Measurements from ENCODE around the gene PRKAB1. TPM values are rescaled to one million over a fixed set of nuclear protein-coding genes. Genes with fewer than 3 reads are reported as not detected.
A peak's percentile ranks its signal among the peaks of the same experiment; 100 is the strongest.

Gene PRKAB1
- total and polyA plus RNA-seq, 7 donors = 18.5 to 52.5 (median 31.4) TPM

- peaks cover 0 to 12% (median 8%) of the 10 kb centered on the region in 4 donors for H3K4me1 ChIP-seq
- no peaks in the 10 kb centered on the region for H3K36me3 ChIP-seq
- H3K27me3 ChIP-seq = no peaks in the 10 kb centered on the region
- no peak overlapping the region for H3K4me3 ChIP-seq
- DNase-seq = no peak
- intact Hi-C loops (cut with DNase I) = no loop called here
- 73 to 84% methylated on average over 6 of the region's 6 CpGs for WGBS, 2 donors
- H3K27ac ChIP-seq = peak overlapping the region in 1 of 4 donors; percentile 61
- TF ChIP-seq POLR2A (IDR thresholded peaks at IDR 0.05) (no peak), POLR2AphosphoS5 (IDR thresholded peaks at IDR 0.05) (no peak), EP300 (IDR thresholded peaks at IDR 0.05) (no peak)
- TF ChIP-seq, protein P1, sequence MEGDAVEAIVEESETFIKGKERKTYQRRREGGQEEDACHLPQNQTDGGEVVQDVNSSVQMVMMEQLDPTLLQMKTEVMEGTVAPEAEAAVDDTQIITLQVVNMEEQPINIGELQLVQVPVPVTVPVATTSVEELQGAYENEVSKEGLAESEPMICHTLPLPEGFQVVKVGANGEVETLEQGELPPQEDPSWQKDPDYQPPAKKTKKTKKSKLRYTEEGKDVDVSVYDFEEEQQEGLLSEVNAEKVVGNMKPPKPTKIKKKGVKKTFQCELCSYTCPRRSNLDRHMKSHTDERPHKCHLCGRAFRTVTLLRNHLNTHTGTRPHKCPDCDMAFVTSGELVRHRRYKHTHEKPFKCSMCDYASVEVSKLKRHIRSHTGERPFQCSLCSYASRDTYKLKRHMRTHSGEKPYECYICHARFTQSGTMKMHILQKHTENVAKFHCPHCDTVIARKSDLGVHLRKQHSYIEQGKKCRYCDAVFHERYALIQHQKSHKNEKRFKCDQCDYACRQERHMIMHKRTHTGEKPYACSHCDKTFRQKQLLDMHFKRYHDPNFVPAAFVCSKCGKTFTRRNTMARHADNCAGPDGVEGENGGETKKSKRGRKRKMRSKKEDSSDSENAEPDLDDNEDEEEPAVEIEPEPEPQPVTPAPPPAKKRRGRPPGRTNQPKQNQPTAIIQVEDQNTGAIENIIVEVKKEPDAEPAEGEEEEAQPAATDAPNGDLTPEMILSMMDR (IDR thresholded peaks at IDR 0.05) = no peak
- no peaks in the 10 kb centered on the region for H3K9me3 ChIP-seq
Measured at GRCh38 chr12:119728444-119728745, 60.5 kb downstream of the PRKAB1 start.

- Histone ChIP-seq H3K9me3 (no peaks in the 10 kb centered on the region), H3K4me3 (no peak overlapping the region), H3K27me3 (no peaks in the 10 kb centered on the region), H3K4me1 (peaks cover 0 to 12% (median 8%) of the 10 kb centered on the region in 4 donors), H3K36me3 (no peaks in the 10 kb centered on the region), H3K27ac (no peak overlapping the region)
- no peak for TF ChIP-seq POLR2AphosphoS5 (IDR thresholded peaks at IDR 0.05)
- TF ChIP-seq POLR2A (IDR thresholded peaks at IDR 0.05) = no peak
- TF ChIP-seq, protein P1 (IDR thresholded peaks at IDR 0.05) = no peak
- TF ChIP-seq EP300 (IDR thresholded peaks at IDR 0.05) = no peak
- no peak for DNase-seq
- 97% methylated on average over 8 of the region's 8 CpGs for WGBS, 2 donors
- intact Hi-C loops (cut with DNase I) = no loop called here
Measured at GRCh38 chr12:119729871-119730270, 61.9 kb downstream of the PRKAB1 start.

DNA sequence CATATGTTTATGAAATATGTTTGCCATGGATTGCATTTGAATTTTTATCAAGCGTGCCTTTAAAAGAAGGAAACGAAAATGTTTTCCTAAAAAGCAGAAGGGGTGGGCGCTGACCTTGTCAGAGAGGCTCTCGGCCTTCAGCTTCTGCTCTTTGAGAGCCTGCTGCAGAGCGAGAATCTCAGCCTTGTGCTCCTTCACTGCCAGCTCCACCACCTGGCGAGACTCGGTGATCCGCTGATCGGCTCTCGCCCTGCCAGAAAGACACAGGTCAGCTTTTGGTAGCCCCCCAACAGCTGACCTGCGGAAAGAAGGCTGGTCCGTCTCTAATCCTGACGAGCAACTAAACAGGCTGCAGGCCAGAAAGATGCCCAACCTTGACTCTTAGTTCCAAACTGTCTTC is 62.4 kb downstream of the PRKAB1 start:
- Histone ChIP-seq H3K4me1 (peaks cover 0 to 12% (median 8%) of the 10 kb centered on the region in 4 donors), H3K4me3 (no peak overlapping the region), H3K9me3 (no peaks in the 10 kb centered on the region), H3K27ac (no peak overlapping the region), H3K27me3 (no peaks in the 10 kb centered on the region), H3K36me3 (no peaks in the 10 kb centered on the region)
- WGBS, 2 donors = 95 to 96% methylated on average over 13 of the region's 13 CpGs
- intact Hi-C loops (cut with DNase I) = no loop called here
- DNase-seq = no peak
- TF ChIP-seq, protein P1 (IDR thresholded peaks at IDR 0.05) = no peak
- TF ChIP-seq POLR2A (IDR thresholded peaks at IDR 0.05) = no peak
- TF ChIP-seq EP300 (IDR thresholded peaks at IDR 0.05) = no peak
- TF ChIP-seq POLR2AphosphoS5 (IDR thresholded peaks at IDR 0.05) = no peak

Small RNA genes within 50 kb of the gene (small RNA-seq; reads per million reads assigned to genes)
- 0 reads per million in 3 donors for gene RN7SKP197

Other genes starting within 250 kb of the PRKAB1 start
- gene TMEM233, start 74.4 kb upstream of the PRKAB1 start, total RNA-seq = not detected
- gene TMEM233, start 74.4 kb upstream of the PRKAB1 start, polyA plus RNA-seq = under 1 TPM in 1 of 3 donors, not detected in 2; 0.10 TPM
- gene CIT, start 209.2 kb downstream of the PRKAB1 start, total RNA-seq = 1 to 10 TPM; 4.6 to 9.2 (median 5.4) TPM
- 1 to 10 TPM; 1.2 to 8.5 (median 1.8) TPM for gene CIT, start 209.2 kb downstream of the PRKAB1 start, polyA plus RNA-seq

Measured in sigmoid colon (tissue), 7 donors.